GM12878 (cell line): ENCODE data around the gene IKZF1. TPM values are rescaled to one million over a fixed set of nuclear protein-coding genes. Genes with fewer than 3 reads are reported as not detected.

Source experiments
- ASH2L ChIP-seq: fragments of 300-600, 200-600 bp; sonication (generic); IDR thresholded peaks from 2 replicates; pipeline ENCODE4 v1.6.1; 2017; ENCODE audit warnings: low read depth, mild to moderate bottlenecking, borderline replicate concordance
- CBX3 ChIP-seq: fragments of 200-600 bp; sonication (generic); IDR thresholded peaks from 2 replicates; pipeline ENCODE4 v1.6.1; 2016; ENCODE audit warnings: low read depth, borderline replicate concordance
- CEBPB ChIP-seq, 2 experiments: fragments of 150-350 bp in 1 of 2; IDR thresholded peaks; 2 replicates each; pipeline ENCODE4 v1.6.1; 2012 to 2014; ENCODE audit warnings: low read depth in 2 of 2, low read length in 2 of 2, borderline replicate concordance in 1 of 2, inconsistent platforms in 1 of 2
- DPF2 ChIP-seq: fragments of 450-650 bp; IDR thresholded peaks from 2 replicates; pipeline ENCODE4 v1.6.1; 2017; ENCODE audit warnings: mild to moderate bottlenecking
- ETV6 ChIP-seq, 2 experiments: fragments of 450-650 bp in 1 of 2; IDR thresholded peaks in 1 of 2; conservative IDR thresholded peaks in 1 of 2; 2 replicates each; pipeline ENCODE4 v1.6.1; 2014; ENCODE audit warnings: antibody characterized with exemption in 1 of 2, borderline replicate concordance in 1 of 2, low read depth in 1 of 2, mild to moderate bottlenecking in 1 of 2, moderate library complexity in 1 of 2
- HCFC1 ChIP-seq: fragments of 150-350 bp; IDR thresholded peaks from 2 replicates; pipeline ENCODE4 v1.6.1; 2014; ENCODE audit warnings: low read length
- HDAC2 ChIP-seq: fragments of 200-600 bp; sonication (generic); IDR thresholded peaks from 2 replicates; pipeline ENCODE4 v1.6.1; 2017
- HDGF ChIP-seq: fragments of 450-650 bp; IDR thresholded peaks from 2 replicates; pipeline ENCODE4 v1.6.1; 2016; ENCODE audit warnings: antibody characterized with exemption
- IKZF1 ChIP-seq: fragments of 450-650 bp; conservative IDR thresholded peaks from 2 replicates; pipeline ENCODE4 v1.6.1; 2017; ENCODE audit warnings: antibody characterized with exemption, mild to moderate bottlenecking
- IRF3 ChIP-seq: fragments of 450-650 bp; IDR thresholded peaks from 2 replicates; pipeline ENCODE4 v1.6.1; 2014; ENCODE audit warnings: mild to moderate bottlenecking
- IRF5 ChIP-seq: fragments of 450-650 bp; IDR thresholded peaks from 2 replicates; pipeline ENCODE4 v1.6.1; 2017; ENCODE audit warnings: borderline replicate concordance
- JUNB ChIP-seq: IDR thresholded peaks from 2 replicates; pipeline ENCODE4 v1.6.1; 2016; ENCODE audit warnings: antibody characterized with exemption, mild to moderate bottlenecking
- KAT2A ChIP-seq: conservative IDR thresholded peaks from 2 replicates; pipeline ENCODE4 v1.6.1; 2011; ENCODE audit warnings: low read depth, low read length; ENCODE audit not compliant: control insufficient read depth
- KLF5 ChIP-seq: fragments of 450-650 bp; IDR thresholded peaks from 2 replicates; pipeline ENCODE4 v1.6.1; 2014; ENCODE audit warnings: mild to moderate bottlenecking; ENCODE audit not compliant: partially characterized antibody
- MXI1 ChIP-seq: fragments of 150-350 bp; IDR thresholded peaks from 2 replicates; pipeline ENCODE4 v1.6.1; 2011; ENCODE audit warnings: low read depth, mild to moderate bottlenecking, inconsistent platforms, low read length, improper control_type of control experiment
- NFXL1 ChIP-seq: fragments of 450-650 bp; IDR thresholded peaks from 2 replicates; pipeline ENCODE4 v1.6.1; 2017; ENCODE audit warnings: antibody characterized with exemption, mild to moderate bottlenecking, borderline replicate concordance
- NRF1 ChIP-seq: conservative IDR thresholded peaks from 2 replicates; pipeline ENCODE4 v1.6.1; 2011; ENCODE audit warnings: mild to moderate bottlenecking, low read depth, low read length, improper control_type of control experiment
- PKNOX1 ChIP-seq: fragments of 450-650 bp; IDR thresholded peaks from 2 replicates; pipeline ENCODE4 v1.6.1; 2016; ENCODE audit warnings: mild to moderate bottlenecking
- POU2F2 ChIP-seq: IDR thresholded peaks from 3 replicates; pipeline ENCODE4 v1.6.1; 2011; ENCODE audit warnings: low read depth, mild to moderate bottlenecking, low read length, borderline replicate concordance
- RAD51 ChIP-seq: fragments of 450-650 bp; IDR thresholded peaks from 2 replicates; pipeline ENCODE4 v1.6.1; 2016; ENCODE audit warnings: moderate library complexity, mild to moderate bottlenecking, inconsistent platforms
- RBBP5 ChIP-seq: fragments of 200-600 bp; sonication (generic); conservative IDR thresholded peaks from 2 replicates; pipeline ENCODE4 v1.6.1; 2016
- RCOR1 ChIP-seq: conservative IDR thresholded peaks from 2 replicates; pipeline ENCODE4 v1.6.1; 2012; ENCODE audit warnings: low read depth, low read length, improper control_type of control experiment
- RUNX3 ChIP-seq: IDR thresholded peaks from 2 replicates; pipeline ENCODE4 v1.6.1; 2012; ENCODE audit warnings: low read length, inconsistent platforms
- SMAD1 ChIP-seq: fragments of 450-650 bp; IDR thresholded peaks from 2 replicates; pipeline ENCODE4 v1.6.1; 2018; ENCODE audit warnings: mild to moderate bottlenecking, low read depth; ENCODE audit not compliant: partially characterized antibody
- SMAD5 ChIP-seq: IDR thresholded peaks from 2 replicates; pipeline ENCODE4 v1.6.1; 2016; ENCODE audit warnings: antibody characterized with exemption, low read depth
- SMC3 ChIP-seq: IDR thresholded peaks from 2 replicates; pipeline ENCODE4 v1.6.1; 2011; ENCODE audit warnings: low read length, improper control_type of control experiment, borderline replicate concordance
- STAT1 ChIP-seq: fragments of 450-650 bp; conservative IDR thresholded peaks from 2 replicates; pipeline ENCODE4 v1.6.1; 2014; ENCODE audit warnings: antibody characterized with exemption, mild to moderate bottlenecking
- USF2 ChIP-seq: IDR thresholded peaks from 2 replicates; pipeline ENCODE4 v1.6.1; 2011; ENCODE audit warnings: low read depth, low read length, improper control_type of control experiment, borderline replicate concordance
- ZNF217 ChIP-seq: fragments of 450-650 bp; IDR thresholded peaks from 2 replicates; pipeline ENCODE4 v1.6.1; 2017; ENCODE audit warnings: antibody characterized with exemption, mild to moderate bottlenecking
- ZNF622 ChIP-seq: fragments of 450-650 bp; IDR thresholded peaks from 2 replicates; pipeline ENCODE4 v1.6.1; 2017; ENCODE audit warnings: mild to moderate bottlenecking, inconsistent platforms
- ZZZ3 ChIP-seq: IDR thresholded peaks from 2 replicates; pipeline ENCODE4 v1.6.1; 2011; ENCODE audit warnings: low read depth; ENCODE audit not compliant: control insufficient read depth, insufficient read length
- polyA plus RNA-seq, 11 experiments: library from polyadenylated mRNA; depleted of rRNA in 4 of 11; unstranded in 6 of 11; stranded (reverse) in 5 of 11; fragments of >200 nt; fragmentation: Nextera tagmentation in 4 of 11; fragmentation: Illumina TruSeq in 1 of 11; extraction: Ambion mirVana in 4 of 11; extraction: Trizol in 1 of 11; gene quantifications; 1 replicate in 1 of 11; 2 replicates in 10 of 11; pipeline versions ENCODE4 v1.2.1 to v1.2.3, GENCODE V29; 2011 to 2016; ENCODE audit warnings: inconsistent platforms in 2 of 11, missing spikeins in 2 of 11, low read depth in 1 of 11
- total RNA-seq, 4 experiments: library from RNA; depleted of rRNA in 3 of 4; stranded (reverse); fragments of >200 nt in 3 of 4; fragmentation: Illumina TruSeq in 1 of 4; extraction: Trizol in 1 of 4; gene quantifications; 2 replicates each; pipeline versions ENCODE4 v1.2.1 to v1.2.3, GENCODE V29; 2013 to 2021

Gene IKZF1
- total and polyA plus RNA-seq, 10 of the 15 experiments (the other 5 are each of a cell fraction or from before 2014, with no cell fraction given) = 27.2 to 125 (median 71.6) TPM

GRCh38 chr7:50270531-50271018, 33.9 kb upstream of the IKZF1 start (continued):
- no peak for TF ChIP-seq MXI1
- TF ChIP-seq RBBP5 = no peak
- no peak for TF ChIP-seq SMC3
- no peak for TF ChIP-seq HDAC2
- TF ChIP-seq SMAD5 = no peak
- TF ChIP-seq PKNOX1 = 0 out of 2 replicates have a peak, but pooled peaks have one; percentile 18
- TF ChIP-seq ZNF622 = no peak
- no peak for TF ChIP-seq HCFC1
- peak; percentile 49; the same call in 1 of the 2 replicates for TF ChIP-seq HDGF
- peak; percentile 94 for TF ChIP-seq DPF2
- no peak for TF ChIP-seq IRF5
- TF ChIP-seq NFXL1 = no peak
- TF ChIP-seq IKZF1 = peak; percentile 95
- TF ChIP-seq ETV6 (conservative IDR thresholded peaks at IDR 0.05 in 1 of 2, IDR thresholded peaks at IDR 0.05 in 1 of 2; ENCODE audit: borderline replicate concordance in 1 of 2, low read depth in 1 of 2) = no peak; a peak in 1 of 4 replicates
- TF ChIP-seq RUNX3 = peak; percentile 95
- TF ChIP-seq POU2F2 = peak; percentile 64; the same call in 1 of the 3 replicates
- peak; percentile 81 for TF ChIP-seq KLF5
- TF ChIP-seq ZNF217 = peak; percentile 97
- TF ChIP-seq ZZZ3 = no peak
- no peak for TF ChIP-seq STAT1
- TF ChIP-seq ASH2L = no peak
- TF ChIP-seq CBX3 = no peak
- TF ChIP-seq IRF3 = no peak
- TF ChIP-seq JUNB = peak; percentile 39
- TF ChIP-seq NRF1 = no peak
- no peak for TF ChIP-seq USF2
- TF ChIP-seq KAT2A = no peak
- peak; percentile 68 for TF ChIP-seq SMAD1
- peak in 1 of 2 experiments; percentile 73; a peak in 1 of 4 replicates for TF ChIP-seq CEBPB (IDR thresholded peaks at IDR 0.05; ENCODE audit: borderline replicate concordance in 1 of 2, low read depth in 2 of 2, low read length in 2 of 2)
- peak; percentile 59; the same call in 1 of the 2 replicates for TF ChIP-seq RAD51
- TF ChIP-seq RCOR1 = no peak
